OCI-LY1 (cell line): ENCODE results near the gene PSG11.
"Not testable (repeated sequence)": the region's sequence is repeated elsewhere in the genome, so short reads cannot be mapped to it uniquely, and the experiment has no call there.

ENCODE experiments used
- EZH2 ChIP-seq: fragments of 200-600 bp; sonication (generic), shearing (Covaris generic); IDR thresholded peaks from 2 replicates; pipeline ENCODE4 v1.8.0; 2017; ENCODE audit warnings: borderline replicate concordance, mixed run types, mild to moderate bottlenecking, antibody characterized with exemption, low read length, moderate library complexity, mixed read lengths
- TF ChIP-seq, protein P1 (sequence below): fragments of 200-600 bp; sonication (generic), shearing (Covaris generic); IDR thresholded peaks from 2 replicates; pipeline ENCODE4 v1.5.1; 2017; ENCODE audit warnings: mild to moderate bottlenecking, antibody characterized with exemption, low read length, moderate library complexity, mixed read lengths

DNA sequence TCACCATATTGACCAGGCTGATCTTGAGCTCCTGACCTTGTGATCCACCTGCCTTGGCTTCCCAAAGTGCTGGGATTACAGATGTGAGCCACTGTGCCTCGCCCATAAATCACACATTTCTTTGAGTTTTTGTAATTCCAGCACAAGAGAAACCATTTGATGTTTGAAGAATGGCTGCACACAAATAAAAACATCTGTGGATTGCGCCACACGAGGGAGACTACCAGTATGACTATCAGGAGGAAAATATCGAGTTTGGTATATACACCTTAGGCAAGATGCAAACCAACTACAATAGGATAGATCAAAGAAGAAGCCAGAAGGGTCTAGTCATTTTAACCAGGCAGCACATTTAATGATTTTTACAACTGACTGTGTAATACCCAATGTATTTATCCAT lies 20.4 kb downstream of the PSG11 start:
- TF ChIP-seq, protein P1, sequence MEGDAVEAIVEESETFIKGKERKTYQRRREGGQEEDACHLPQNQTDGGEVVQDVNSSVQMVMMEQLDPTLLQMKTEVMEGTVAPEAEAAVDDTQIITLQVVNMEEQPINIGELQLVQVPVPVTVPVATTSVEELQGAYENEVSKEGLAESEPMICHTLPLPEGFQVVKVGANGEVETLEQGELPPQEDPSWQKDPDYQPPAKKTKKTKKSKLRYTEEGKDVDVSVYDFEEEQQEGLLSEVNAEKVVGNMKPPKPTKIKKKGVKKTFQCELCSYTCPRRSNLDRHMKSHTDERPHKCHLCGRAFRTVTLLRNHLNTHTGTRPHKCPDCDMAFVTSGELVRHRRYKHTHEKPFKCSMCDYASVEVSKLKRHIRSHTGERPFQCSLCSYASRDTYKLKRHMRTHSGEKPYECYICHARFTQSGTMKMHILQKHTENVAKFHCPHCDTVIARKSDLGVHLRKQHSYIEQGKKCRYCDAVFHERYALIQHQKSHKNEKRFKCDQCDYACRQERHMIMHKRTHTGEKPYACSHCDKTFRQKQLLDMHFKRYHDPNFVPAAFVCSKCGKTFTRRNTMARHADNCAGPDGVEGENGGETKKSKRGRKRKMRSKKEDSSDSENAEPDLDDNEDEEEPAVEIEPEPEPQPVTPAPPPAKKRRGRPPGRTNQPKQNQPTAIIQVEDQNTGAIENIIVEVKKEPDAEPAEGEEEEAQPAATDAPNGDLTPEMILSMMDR = not testable (repeated sequence)
- not testable (repeated sequence) for TF ChIP-seq EZH2
